Lower leg skin (tissue), 4 donors: ENCODE data around the gene COBL. TPM values are rescaled to one million over a fixed set of nuclear protein-coding genes. Genes with fewer than 3 reads are reported as not detected.

Experiments used
- DNase-seq, 2 donors: peaks; one replicate each; pipeline ENCODE4 v3.0.0-alpha.2; 2019; ENCODE audit warnings: low spot score in 2 of 2
- H3K4me3 ChIP-seq: fragments of 200-600 bp; sonication (generic); 2 replicates; pipeline ENCODE4 v1.5.1; 2017; ENCODE audit warnings: mild to moderate bottlenecking, low read depth; ENCODE audit not compliant: poor library complexity, severe bottlenecking
- CTCF ChIP-seq, 3 donors: fragments of 450-650 bp; IDR thresholded peaks; one replicate each; pipeline ENCODE4 v1.5.1; 2016; ENCODE audit warnings: antibody characterized with exemption in 3 of 3, mild to moderate bottlenecking in 3 of 3, moderate library complexity in 2 of 3
- POLR2A ChIP-seq, 2 donors: fragments of 450-650 bp; IDR thresholded peaks; one replicate each; pipeline ENCODE4 v1.6.1; 2016 to 2017; ENCODE audit warnings: antibody characterized with exemption in 2 of 2, mild to moderate bottlenecking in 1 of 2, moderate library complexity in 1 of 2
- WGBS, 2 donors: methylation state at CpG; one replicate each; pipeline ENCODE4 v1.1.5; 2018; 5-methylcytosine and 5-hydroxymethylcytosine counted together
- intact Hi-C: fragments of 100-400 bp; cut with DNase I; formaldehyde crosslinking; loops from one replicate; pipeline ENCODE4 v1.15.0; 2023; ENCODE audit warnings: low total_unique reads
- total RNA-seq, 4 donors: library from RNA; depleted of rRNA; stranded (reverse); fragments of >200 nt; gene quantifications; one replicate each; pipeline ENCODE4 v1.1.0, GENCODE V29; 2016

The COBL gene
- total RNA-seq, 4 donors from 2014 or later: 40.2 to 94.1 (median 66.5) TPM

- intact Hi-C loops: no loop called here
- DNase-seq: peak in 1 of 2 donors; percentile 86
- H3K4me3 ChIP-seq: no peak overlapping the region
- TF ChIP-seq CTCF (IDR thresholded peaks at IDR 0.05) (no peak), POLR2A (IDR thresholded peaks at IDR 0.05) (no peak)
- WGBS, 2 donors: 75 to 77% methylated on average over 9 of the region's 9 CpGs
These were observed 41.1 kb downstream of the COBL start for GRCh38 chr7:51275532-51275931.

- no peak for TF ChIP-seq CTCF (IDR thresholded peaks at IDR 0.05)
- no peak for TF ChIP-seq POLR2A (IDR thresholded peaks at IDR 0.05)
- intact Hi-C loops: no loop called here
- DNase-seq: no peak
- WGBS, 2 donors: 88 to 90% methylated on average over 7 of the region's 7 CpGs
- H3K4me3 ChIP-seq: no peak overlapping the region
These were observed 41.7 kb downstream of the COBL start for GRCh38 chr7:51274955-51275354.

GRCh38 chr7:51274001-51274400, 42.6 kb downstream of the COBL start:
- intact Hi-C loops: no loop called here
- 77 to 81% methylated on average over 10 of the region's 10 CpGs for WGBS, 2 donors
- DNase-seq: no peak
- TF ChIP-seq CTCF (IDR thresholded peaks at IDR 0.05): no peak
- TF ChIP-seq POLR2A (IDR thresholded peaks at IDR 0.05): no peak
- H3K4me3 ChIP-seq: no peak overlapping the region

- WGBS, 2 donors: 81 to 84% methylated on average over 1 of the region's 1 CpG
These were observed 43.2 kb downstream of the COBL start for GRCh38 chr7:51273360-51273759.

GRCh38 chr7:51270965-51271364, 45.6 kb downstream of the COBL start:
- WGBS, 2 donors: 87 to 92% methylated on average over 5 of the region's 5 CpGs
- intact Hi-C loops: no loop called here
- no peak for TF ChIP-seq CTCF (IDR thresholded peaks at IDR 0.05)
- no peak for TF ChIP-seq POLR2A (IDR thresholded peaks at IDR 0.05)
- no peak for DNase-seq
- no peak overlapping the region for H3K4me3 ChIP-seq

More at GRCh38 chr7:51273360-51273759, 43.2 kb downstream of the COBL start:
- TF ChIP-seq CTCF (IDR thresholded peaks at IDR 0.05) (no peak), POLR2A (IDR thresholded peaks at IDR 0.05) (no peak)
- intact Hi-C loops: no loop called here
- no peak overlapping the region for H3K4me3 ChIP-seq
- DNase-seq: no peak

- intact Hi-C loops: no loop called here
- TF ChIP-seq POLR2A (IDR thresholded peaks at IDR 0.05): no peak
- no peak for TF ChIP-seq CTCF (IDR thresholded peaks at IDR 0.05)
- no peak for DNase-seq
- 77 to 81% methylated on average over 5 of the region's 5 CpGs for WGBS, 2 donors
- H3K4me3 ChIP-seq: no peak overlapping the region
These were observed 46.7 kb downstream of the COBL start for GRCh38 chr7:51269911-51270310.
